Measurements from ENCODE around the gene RSF1.
"Not testable (repeated sequence)": the region's sequence is repeated elsewhere in the genome, so short reads cannot be mapped to it uniquely, and the experiment has no call there.

- TF ChIP-seq CTCF, POLR2A (IDR thresholded peaks at IDR 0.05): not testable (repeated sequence)
Measured at GRCh38 chr11:77857906-77858457, 37.5 kb upstream of the RSF1 start.

All from uterus (tissue), 2 donors.